Neural cell (in vitro differentiated cells): Measurements from ENCODE around the gene TRAPPC3. TPM values are rescaled to one million over a fixed set of nuclear protein-coding genes. Genes with fewer than 3 reads are reported as not detected.
A peak's percentile ranks its signal among the peaks of the same experiment; 100 is the strongest.

Experiments used
- H2AFZ ChIP-seq: fragments of 200-600, 300-800 bp; sonication (generic), shearing (Covaris generic); 2 replicates; pipeline ENCODE4 v1.6.0; 2014; ENCODE audit warnings: low read depth, mild to moderate bottlenecking, antibody characterized with exemption, low read length, moderate library complexity
- H3F3A ChIP-seq: fragments of 200-600 bp; shearing (Covaris generic); 2 replicates; pipeline ENCODE4 v1.6.1; 2016; ENCODE audit warnings: mild to moderate bottlenecking, moderate library complexity, mixed read lengths, antibody characterized with exemption, low read length; ENCODE audit not compliant: insufficient read depth, poor library complexity, severe bottlenecking
- H3K27ac ChIP-seq: fragments of 200-600, 300-800 bp; sonication (generic), shearing (Covaris generic); 2 replicates; pipeline ENCODE4 v1.5.1; 2014; ENCODE audit warnings: mild to moderate bottlenecking, low read length, moderate library complexity
- H3K27me3 ChIP-seq: fragments of 300-800, 200-600 bp; sonication (generic), shearing (Covaris generic); 2 replicates; pipeline ENCODE4 v1.6.0; 2014; ENCODE audit warnings: mild to moderate bottlenecking, low read depth, low read length, moderate library complexity; ENCODE audit not compliant: insufficient read depth
- H3K36me3 ChIP-seq: fragments of 300-800, 200-600 bp; sonication (generic), shearing (Covaris generic); 2 replicates; pipeline ENCODE4 v1.5.1; 2014; ENCODE audit warnings: mild to moderate bottlenecking, antibody characterized with exemption, low read length, moderate library complexity; ENCODE audit not compliant: insufficient read depth
- H3K4me2 ChIP-seq: fragments of 300-800, 200-600 bp; sonication (generic), shearing (Covaris generic); 2 replicates; pipeline ENCODE4 v1.6.0; 2014; ENCODE audit warnings: mild to moderate bottlenecking, low read length
- H3K4me3 ChIP-seq: fragments of 300-800, 200-600 bp; sonication (generic), shearing (Covaris generic); 2 replicates; pipeline ENCODE4 v1.5.1; 2014; ENCODE audit warnings: mild to moderate bottlenecking, low read length, moderate library complexity
- H3K79me2 ChIP-seq: fragments of 200-600 bp; shearing (Covaris generic); replicated peaks from 2 replicates; pipeline ENCODE4 v1.6.0; 2014; ENCODE audit warnings: mild to moderate bottlenecking, low read length, moderate library complexity; ENCODE audit not compliant: insufficient read depth
- H3K9ac ChIP-seq: fragments of 300-800, 200-600 bp; sonication (generic), shearing (Covaris generic); 2 replicates; pipeline ENCODE4 v1.6.1; 2016; ENCODE audit warnings: mild to moderate bottlenecking, low read length, mixed read lengths
- H3K9me2 ChIP-seq: fragments of 200-600 bp; shearing (Covaris generic); 2 replicates; pipeline ENCODE4 v1.6.1; 2016; ENCODE audit warnings: mild to moderate bottlenecking, low read length, mixed read lengths; ENCODE audit not compliant: insufficient read depth
- H3K9me3 ChIP-seq: fragments of 200-600, 300-800 bp; sonication (generic), shearing (Covaris generic); 2 replicates; pipeline ENCODE4 v1.6.1; 2016; ENCODE audit warnings: mild to moderate bottlenecking, mixed run types, low read length, moderate library complexity, mixed read lengths
- H4K20me1 ChIP-seq: fragments of 200-600 bp; shearing (Covaris generic); 2 replicates; pipeline ENCODE4 v1.6.1; 2016; ENCODE audit warnings: mild to moderate bottlenecking, mixed run types; ENCODE audit not compliant: insufficient read depth
- EP300 ChIP-seq: fragments of 450-650 bp; conservative IDR thresholded peaks from 2 replicates; pipeline ENCODE4 v1.6.1; 2014; ENCODE audit warnings: antibody characterized with exemption, mild to moderate bottlenecking, moderate library complexity; ENCODE audit not compliant: poor library complexity, severe bottlenecking
- EZH2 ChIP-seq: fragments of 200-600, 300-800 bp; shearing (Covaris generic), sonication (generic); IDR thresholded peaks from 2 replicates; pipeline ENCODE4 v1.6.1; 2014; ENCODE audit warnings: antibody characterized with exemption, low read length, borderline replicate concordance, mild to moderate bottlenecking; ENCODE audit not compliant: insufficient read depth, poor library complexity, severe bottlenecking
- MXI1 ChIP-seq: fragments of 450-650 bp; conservative IDR thresholded peaks from 2 replicates; pipeline ENCODE4 v1.6.1; 2014; ENCODE audit warnings: antibody characterized with exemption, mild to moderate bottlenecking; ENCODE audit not compliant: poor library complexity, severe bottlenecking
- POLR2AphosphoS5 ChIP-seq: IDR thresholded peaks from 2 replicates; pipeline ENCODE4 v1.6.1; 2012
- RAD21 ChIP-seq: fragments of 450-650 bp; conservative IDR thresholded peaks from 2 replicates; pipeline ENCODE4 v1.6.1; 2014; ENCODE audit warnings: antibody characterized with exemption, mild to moderate bottlenecking, moderate library complexity
- SMC3 ChIP-seq: fragments of 450-650 bp; conservative IDR thresholded peaks from 2 replicates; pipeline ENCODE4 v1.6.1; 2014; ENCODE audit warnings: antibody characterized with exemption, mild to moderate bottlenecking, moderate library complexity; ENCODE audit not compliant: poor library complexity
- TAF1 ChIP-seq: IDR thresholded peaks from 2 replicates; pipeline ENCODE4 v1.6.1; 2012; ENCODE audit warnings: low read depth
- polyA plus RNA-seq: library from polyadenylated mRNA; depleted of rRNA; stranded (reverse); fragments of >200 nt; gene quantifications from 2 replicates; pipeline ENCODE4 v1.2.3, GENCODE V29; 2014
- TF ChIP-seq, protein P1 (sequence below): IDR thresholded peaks from 2 replicates; pipeline ENCODE4 v1.6.1; 2012; ENCODE audit warnings: borderline replicate concordance
- TF ChIP-seq, protein P2 (sequence below): fragments of 450-650 bp; IDR thresholded peaks from 2 replicates; pipeline ENCODE4 v1.5.1; 2014; ENCODE audit warnings: antibody characterized with exemption, mild to moderate bottlenecking, moderate library complexity; ENCODE audit not compliant: poor library complexity, severe bottlenecking

The TRAPPC3 gene
- polyA plus RNA-seq, 1 donor from 2014 or later: 278 TPM

DNA sequence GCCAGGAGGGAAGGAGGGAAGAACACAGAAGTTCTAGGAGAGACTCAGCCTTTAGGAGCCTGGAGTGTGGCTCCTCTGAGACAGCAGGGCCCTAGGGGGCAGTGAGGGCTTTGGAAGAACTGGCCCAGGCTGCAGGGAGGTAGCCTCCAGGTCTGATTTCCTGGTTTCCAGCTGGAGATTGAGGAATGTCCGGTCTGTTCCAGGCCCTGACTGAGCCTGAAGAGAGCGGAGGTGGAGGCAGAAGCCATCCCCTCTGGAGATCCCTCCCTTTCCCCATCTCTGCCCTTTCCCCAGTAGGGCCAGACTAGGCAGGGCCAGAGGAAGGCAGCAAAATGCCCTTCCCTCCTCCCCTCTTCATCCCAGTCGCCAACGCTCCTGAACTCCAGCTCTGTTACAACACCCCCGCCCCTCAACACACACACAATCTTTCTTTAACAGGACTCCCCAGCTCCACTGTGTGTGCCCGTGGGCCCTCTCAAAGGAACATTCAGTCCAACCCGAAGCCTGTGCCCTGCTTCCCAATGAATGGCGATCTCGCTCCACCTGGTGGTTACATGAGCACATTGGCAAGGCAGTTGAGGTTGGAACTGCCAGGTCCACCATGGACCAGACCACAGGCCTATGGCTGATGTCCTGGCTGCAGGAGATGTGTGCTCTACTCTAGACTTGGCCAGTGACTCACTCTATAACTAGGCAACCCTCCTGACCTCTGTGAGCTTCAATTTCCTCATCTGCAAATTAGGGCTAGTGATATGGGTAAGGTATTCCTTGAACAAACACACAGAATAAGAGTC lies 38.7 kb upstream of the TRAPPC3 start:
- Histone ChIP-seq H4K20me1 (no peaks in the 10 kb centered on the region), H3K27ac (no peak overlapping the region), H2AFZ (no peak overlapping the region), H3K36me3 (no peaks in the 10 kb centered on the region), H3K9ac (no peak overlapping the region), H3K9me3 (no peaks in the 10 kb centered on the region), H3K4me3 (no peak overlapping the region), H3F3A (no peaks in the 10 kb centered on the region), H3K79me2 (no peaks in the 10 kb centered on the region), H3K9me2 (no peaks in the 10 kb centered on the region), H3K27me3 (no peaks in the 10 kb centered on the region), H3K4me2 (no peak overlapping the region)
- TF ChIP-seq SMC3 (peak; percentile 88), RAD21 (peak; percentile 76), EP300 (no peak), TAF1 (no peak), MXI1 (no peak), EZH2 (no peak), POLR2AphosphoS5 (no peak)
- TF ChIP-seq, protein P1, sequence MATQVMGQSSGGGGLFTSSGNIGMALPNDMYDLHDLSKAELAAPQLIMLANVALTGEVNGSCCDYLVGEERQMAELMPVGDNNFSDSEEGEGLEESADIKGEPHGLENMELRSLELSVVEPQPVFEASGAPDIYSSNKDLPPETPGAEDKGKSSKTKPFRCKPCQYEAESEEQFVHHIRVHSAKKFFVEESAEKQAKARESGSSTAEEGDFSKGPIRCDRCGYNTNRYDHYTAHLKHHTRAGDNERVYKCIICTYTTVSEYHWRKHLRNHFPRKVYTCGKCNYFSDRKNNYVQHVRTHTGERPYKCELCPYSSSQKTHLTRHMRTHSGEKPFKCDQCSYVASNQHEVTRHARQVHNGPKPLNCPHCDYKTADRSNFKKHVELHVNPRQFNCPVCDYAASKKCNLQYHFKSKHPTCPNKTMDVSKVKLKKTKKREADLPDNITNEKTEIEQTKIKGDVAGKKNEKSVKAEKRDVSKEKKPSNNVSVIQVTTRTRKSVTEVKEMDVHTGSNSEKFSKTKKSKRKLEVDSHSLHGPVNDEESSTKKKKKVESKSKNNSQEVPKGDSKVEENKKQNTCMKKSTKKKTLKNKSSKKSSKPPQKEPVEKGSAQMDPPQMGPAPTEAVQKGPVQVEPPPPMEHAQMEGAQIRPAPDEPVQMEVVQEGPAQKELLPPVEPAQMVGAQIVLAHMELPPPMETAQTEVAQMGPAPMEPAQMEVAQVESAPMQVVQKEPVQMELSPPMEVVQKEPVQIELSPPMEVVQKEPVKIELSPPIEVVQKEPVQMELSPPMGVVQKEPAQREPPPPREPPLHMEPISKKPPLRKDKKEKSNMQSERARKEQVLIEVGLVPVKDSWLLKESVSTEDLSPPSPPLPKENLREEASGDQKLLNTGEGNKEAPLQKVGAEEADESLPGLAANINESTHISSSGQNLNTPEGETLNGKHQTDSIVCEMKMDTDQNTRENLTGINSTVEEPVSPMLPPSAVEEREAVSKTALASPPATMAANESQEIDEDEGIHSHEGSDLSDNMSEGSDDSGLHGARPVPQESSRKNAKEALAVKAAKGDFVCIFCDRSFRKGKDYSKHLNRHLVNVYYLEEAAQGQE: no peak
- TF ChIP-seq, protein P2, sequence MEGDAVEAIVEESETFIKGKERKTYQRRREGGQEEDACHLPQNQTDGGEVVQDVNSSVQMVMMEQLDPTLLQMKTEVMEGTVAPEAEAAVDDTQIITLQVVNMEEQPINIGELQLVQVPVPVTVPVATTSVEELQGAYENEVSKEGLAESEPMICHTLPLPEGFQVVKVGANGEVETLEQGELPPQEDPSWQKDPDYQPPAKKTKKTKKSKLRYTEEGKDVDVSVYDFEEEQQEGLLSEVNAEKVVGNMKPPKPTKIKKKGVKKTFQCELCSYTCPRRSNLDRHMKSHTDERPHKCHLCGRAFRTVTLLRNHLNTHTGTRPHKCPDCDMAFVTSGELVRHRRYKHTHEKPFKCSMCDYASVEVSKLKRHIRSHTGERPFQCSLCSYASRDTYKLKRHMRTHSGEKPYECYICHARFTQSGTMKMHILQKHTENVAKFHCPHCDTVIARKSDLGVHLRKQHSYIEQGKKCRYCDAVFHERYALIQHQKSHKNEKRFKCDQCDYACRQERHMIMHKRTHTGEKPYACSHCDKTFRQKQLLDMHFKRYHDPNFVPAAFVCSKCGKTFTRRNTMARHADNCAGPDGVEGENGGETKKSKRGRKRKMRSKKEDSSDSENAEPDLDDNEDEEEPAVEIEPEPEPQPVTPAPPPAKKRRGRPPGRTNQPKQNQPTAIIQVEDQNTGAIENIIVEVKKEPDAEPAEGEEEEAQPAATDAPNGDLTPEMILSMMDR: peak; percentile 77

DNA sequence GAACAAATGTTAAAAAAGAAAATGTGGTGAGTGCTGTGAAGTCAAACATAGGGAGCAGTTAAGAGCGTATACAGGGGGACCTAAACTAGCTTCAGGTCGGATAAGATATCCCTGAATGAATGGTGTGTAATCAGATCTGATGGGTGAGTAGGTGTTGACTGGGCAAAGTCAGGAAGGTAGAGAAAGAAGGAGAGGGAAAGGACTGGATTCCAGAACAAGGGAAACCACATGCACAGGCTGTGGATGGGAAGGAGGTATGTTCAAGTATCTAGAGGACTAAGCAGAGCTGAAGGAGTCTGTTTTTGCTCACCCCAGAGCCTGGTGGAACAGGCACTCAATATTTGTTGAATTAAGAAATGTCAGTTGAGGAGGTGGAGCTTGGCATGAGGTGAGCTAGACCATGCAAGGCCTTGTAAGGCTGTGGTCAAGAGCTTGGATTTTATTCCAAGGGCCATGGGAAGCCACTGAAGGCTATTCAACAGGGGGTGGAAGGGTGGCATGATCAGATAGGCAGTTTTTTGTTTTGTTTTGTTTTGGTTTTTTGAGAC lies 34.1 kb upstream of the TRAPPC3 start:
- Histone ChIP-seq H2AFZ (no peak overlapping the region), H3K9ac (no peak overlapping the region), H4K20me1 (no peaks in the 10 kb centered on the region), H3K79me2 (no peaks in the 10 kb centered on the region), H3K4me2 (no peak overlapping the region), H3K36me3 (peaks cover 4% of the 10 kb centered on the region), H3K27me3 (no peaks in the 10 kb centered on the region), H3K4me3 (no peak overlapping the region), H3F3A (no peaks in the 10 kb centered on the region), H3K9me2 (no peaks in the 10 kb centered on the region), H3K9me3 (no peaks in the 10 kb centered on the region), H3K27ac (no peak overlapping the region)
- no peak for TF ChIP-seq SMC3
- TF ChIP-seq, protein P2: no peak
- no peak for TF ChIP-seq POLR2AphosphoS5
- no peak for TF ChIP-seq MXI1
